GM18909 (cell line): ENCODE data around the gene RCAN2.
"Not testable (repeated sequence)": the region's sequence is repeated elsewhere in the genome, so short reads cannot be mapped to it uniquely, and the experiment has no call there.

Experiments used
- ATAC-seq: cut with Tn5 transposase; IDR thresholded peaks from one replicate; pipeline ENCODE4 v1.9.1; 2021; ENCODE audit warnings: mild to moderate bottlenecking; ENCODE audit not compliant: unreplicated experiment, poor library complexity

Gene RCAN2

DNA sequence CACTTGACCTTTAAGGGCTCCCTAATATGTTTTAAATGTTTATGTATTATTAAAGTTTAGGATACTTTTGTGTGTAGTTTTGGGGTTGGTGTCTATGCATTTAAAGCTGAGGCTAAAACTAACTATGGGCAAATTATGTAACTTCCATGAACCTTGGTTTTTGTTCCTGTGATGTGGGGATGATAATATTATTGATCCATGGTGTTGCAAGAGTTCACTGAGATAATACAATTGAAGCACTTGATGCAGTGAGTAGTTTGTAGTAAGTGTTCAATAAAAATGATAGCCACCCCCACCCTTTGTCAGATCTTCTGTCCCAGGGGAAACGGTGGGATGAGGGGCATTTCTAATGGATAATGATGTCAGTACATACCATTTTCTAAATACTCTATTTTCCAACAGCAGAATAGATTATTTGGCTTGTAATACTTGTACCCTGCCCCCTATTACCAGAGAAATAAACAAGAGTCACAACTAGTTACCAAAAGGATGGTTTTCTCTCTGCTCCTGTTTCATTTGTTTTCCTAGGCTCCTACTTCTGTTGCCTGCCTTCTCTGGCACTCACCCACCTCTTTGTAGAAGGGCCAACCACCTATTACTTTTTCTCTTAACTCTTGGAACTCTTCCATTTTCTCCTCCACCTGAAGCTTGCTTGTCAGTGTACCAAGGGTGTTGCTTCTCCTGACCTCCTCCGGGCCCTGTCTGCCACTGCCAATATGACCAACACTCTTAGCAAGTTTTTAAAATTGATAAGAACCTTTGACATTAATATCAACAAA, 97.9 kb downstream of the RCAN2 start:
- ATAC-seq, result no peak

DNA sequence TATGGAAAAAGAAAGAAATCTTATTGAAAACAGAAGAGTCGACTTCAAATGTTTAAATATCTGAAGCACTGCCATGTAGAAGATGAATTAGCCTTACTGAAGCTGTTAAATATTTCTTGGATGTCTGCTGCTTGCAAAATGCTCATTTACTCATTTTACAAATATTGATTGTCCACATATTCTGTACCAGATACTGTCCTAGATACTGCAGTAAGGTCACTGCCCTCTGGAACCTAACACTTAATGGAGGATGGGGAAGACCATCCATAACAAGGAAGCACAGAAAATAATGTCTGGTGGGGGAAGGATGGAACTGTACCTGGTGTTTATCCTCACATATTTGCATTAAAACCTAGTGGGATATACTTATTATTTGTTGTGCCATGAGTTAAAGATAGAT, 99.0 kb downstream of the RCAN2 start:
- no peak for ATAC-seq

DNA sequence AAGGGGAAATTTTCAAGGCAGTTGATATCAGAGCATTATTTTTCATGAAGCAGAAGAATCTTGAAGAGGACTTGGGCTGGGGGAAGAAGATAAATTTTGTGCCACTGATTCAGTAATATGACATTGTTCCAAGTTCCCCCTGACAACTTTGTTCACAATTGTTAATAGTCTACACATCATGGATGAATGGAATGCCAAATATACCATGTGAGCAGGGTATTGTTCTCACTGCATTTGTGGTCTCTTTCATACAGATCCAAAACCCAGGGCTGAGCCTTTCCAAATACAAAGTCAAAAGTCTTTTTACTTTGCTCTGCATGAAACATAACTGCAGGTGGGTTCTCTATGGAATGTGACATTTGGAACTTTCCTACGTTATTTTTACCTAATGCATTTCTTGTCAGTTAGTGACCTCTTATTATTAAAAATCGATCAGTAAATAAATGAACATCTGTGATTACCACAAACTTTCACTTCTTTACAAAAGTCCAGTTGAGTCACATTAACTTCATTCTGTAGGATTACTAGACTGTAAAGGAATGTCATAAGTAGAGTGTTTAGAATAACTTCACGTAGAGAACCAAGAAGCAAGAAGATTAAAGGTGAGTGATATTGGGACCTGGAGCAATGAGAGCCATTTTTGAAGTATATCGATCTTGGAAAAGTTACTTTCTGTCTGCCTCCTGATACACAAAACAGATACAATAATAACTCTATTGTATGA, 100.9 kb downstream of the RCAN2 start:
- ATAC-seq, result no peak

DNA sequence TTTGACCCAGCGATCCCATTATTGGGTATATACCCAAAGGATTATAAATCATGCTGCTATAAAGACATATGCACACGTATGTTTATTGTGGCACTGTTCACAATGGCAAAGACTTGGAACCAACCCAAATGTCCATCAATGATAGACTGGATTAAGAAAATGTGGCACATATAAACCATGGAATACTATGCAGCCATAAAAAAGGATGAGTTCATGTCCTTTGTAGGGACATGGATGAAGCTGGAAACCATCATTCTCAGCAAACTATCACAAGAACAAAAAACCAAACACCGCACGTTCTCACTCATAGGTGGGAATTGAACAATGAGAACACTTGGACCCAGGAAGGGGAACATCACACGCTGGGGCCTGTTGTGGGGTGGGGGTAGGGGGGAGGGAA, 103.5 kb downstream of the RCAN2 start:
- ATAC-seq, result not testable (repeated sequence)

GRCh38 chr6:46381579-46381978, 109.7 kb downstream of the RCAN2 start:
- ATAC-seq, result no peak

GRCh38 chr6:46381057-46381456, 110.2 kb downstream of the RCAN2 start:
- ATAC-seq, result no peak

DNA sequence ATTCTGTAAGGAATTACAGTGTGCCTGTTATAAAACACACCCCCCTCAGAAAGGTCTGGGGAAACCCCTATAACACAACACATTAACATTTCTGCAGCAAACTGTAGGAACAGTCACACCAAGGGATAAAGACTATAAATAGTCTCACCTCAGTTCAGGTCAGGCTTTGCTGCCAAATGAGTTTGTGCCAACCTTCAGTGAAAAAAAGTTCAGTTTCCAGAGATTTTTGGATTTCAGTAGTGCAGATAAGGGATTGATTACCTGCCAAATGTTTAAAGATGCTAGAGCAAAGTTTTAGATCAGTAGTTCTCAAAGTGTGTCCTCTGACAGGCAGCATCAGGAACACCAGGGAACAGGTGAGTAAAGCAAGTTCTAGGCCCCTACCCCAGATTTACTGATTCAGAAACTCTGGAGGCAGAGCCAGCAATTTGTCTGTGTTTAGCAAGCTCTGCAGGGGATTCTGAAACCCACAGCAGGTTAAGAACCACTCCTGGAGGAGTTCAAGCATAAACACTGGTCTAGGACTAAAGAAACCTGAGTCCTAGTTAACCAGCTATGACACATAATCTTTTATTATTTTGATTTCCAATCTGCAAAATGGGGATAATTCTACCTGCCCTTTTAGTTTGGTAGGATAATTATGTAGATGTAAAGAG, 111.0 kb downstream of the RCAN2 start:
- ATAC-seq, result no peak

- no peak for ATAC-seq
Measured at GRCh38 chr6:46378882-46379416, 112.3 kb downstream of the RCAN2 start.

DNA sequence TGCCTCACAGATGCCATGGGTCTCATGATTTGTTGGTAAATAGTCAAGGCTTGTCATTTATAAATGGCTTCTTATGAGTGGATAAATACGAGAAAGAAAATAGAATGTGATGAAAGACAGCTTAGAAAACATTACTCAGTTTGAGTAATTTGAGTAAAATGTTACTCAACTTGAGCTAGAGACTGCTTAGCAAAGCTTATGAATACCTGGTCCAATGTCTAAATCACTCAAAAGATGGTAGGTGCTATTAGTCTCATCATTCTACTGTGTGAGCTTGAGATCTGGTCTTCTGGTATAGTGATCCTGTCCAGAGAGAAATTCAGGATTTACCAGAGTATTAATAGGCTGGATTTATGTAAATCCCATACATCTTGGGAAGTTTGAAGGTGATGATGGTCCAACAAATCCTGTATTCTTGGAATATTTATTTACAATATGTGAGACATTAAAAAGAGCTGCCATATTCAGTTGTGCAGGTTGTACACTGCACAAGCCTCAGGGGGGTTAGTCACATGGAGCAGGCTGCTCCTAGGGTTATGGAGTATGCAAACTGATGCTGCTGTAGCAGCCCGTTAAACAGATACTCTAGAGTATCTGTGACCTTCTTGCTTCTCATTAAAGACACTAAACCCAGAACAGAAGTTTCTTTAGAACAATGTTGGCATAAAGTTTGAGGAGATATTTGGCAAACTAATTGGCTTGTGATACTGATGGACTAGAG, 112.9 kb downstream of the RCAN2 start:
- ATAC-seq, result no peak

DNA sequence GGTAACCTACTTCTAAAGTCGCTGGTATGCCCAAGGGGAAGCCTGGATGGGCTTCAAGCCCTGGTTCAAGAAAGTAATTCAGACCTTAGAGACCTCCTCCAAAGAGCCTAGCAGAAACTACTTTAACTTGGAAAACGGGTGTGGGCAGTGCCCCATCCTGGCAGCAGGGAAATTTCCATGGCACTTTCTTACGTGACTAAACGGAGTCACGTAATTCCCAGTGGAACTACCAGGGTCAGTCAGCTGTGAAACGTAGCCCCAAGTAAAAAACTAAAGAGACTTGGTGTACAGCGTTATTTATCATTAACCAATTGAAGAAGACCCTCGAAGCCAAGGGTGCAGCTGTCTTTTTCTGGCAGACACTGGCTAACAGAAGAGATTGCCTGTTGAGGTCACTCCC, 114.0 kb downstream of the RCAN2 start:
- ATAC-seq, result peak; percentile 4

GRCh38 chr6:46376562-46377061, 114.6 kb downstream of the RCAN2 start:
- peak; percentile 87 for ATAC-seq

DNA sequence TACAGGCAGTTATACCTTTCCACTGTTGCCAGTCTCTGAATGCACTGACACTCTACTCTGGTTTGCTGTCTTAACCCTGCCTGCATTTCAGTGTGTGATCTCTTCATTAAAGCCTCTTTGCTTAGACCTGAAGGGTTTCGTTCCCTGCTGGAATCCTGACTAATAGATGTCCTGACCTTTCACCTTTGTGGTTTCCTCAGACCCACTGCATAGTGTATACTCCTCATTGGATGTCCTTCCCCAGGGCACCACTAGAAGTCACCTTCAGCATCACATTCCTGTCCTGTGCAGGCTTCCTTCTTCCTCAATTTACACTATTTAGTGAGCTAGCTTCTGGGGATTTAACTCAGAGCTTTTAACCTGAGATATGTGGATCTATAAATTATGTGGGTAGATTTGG, 120.6 kb downstream of the RCAN2 start:
- no peak for ATAC-seq

DNA sequence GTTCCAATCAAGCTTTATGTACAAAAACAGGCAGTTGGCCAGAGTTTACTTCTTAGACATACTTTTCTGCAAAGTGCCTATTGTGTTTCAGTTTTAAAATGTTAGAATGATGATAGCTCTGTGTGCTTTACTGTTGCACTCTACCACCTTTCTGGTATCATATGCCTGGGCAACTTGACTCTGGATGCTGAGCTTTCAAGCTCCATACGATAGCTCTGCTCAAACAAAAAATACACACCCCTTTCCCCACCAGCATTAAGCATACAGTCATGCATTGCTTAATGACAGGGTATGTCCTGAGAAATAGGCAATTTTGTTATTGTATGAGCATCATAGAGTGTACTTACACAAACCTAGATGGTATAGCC, 123.1 kb downstream of the RCAN2 start:
- ATAC-seq, result no peak

- ATAC-seq, result no peak
Measured at GRCh38 chr6:46367354-46368168, 123.7 kb downstream of the RCAN2 start.

- ATAC-seq, result no peak
Measured at GRCh38 chr6:46366190-46366900, 124.9 kb downstream of the RCAN2 start.

- no peak for ATAC-seq
Measured at GRCh38 chr6:46357591-46357990, 133.7 kb downstream of the RCAN2 start.

GRCh38 chr6:46356543-46356942, 134.7 kb downstream of the RCAN2 start:
- no peak for ATAC-seq

GRCh38 chr6:46353528-46353927, 137.7 kb downstream of the RCAN2 start:
- no peak for ATAC-seq
